OCI-LY7 (cell line): ENCODE measurements around the gene FNBP1. TPM values are rescaled to one million over a fixed set of nuclear protein-coding genes. Genes with fewer than 3 reads are reported as not detected.

Source experiments
- BruUV-seq: library from RNA; stranded (reverse); fragments of 400-500 nt; replicated peaks from 2 replicates; lab custom pipeline; 2021; lab: Mats Ljungman, UMichigan
- CTCF ChIA-PET: fragments of 300-600 bp; sonication (Branson Sonifier 250); formaldehyde crosslinking; loops from one replicate; lab custom pipeline; 2022; ENCODE audit warnings: antibody characterized with exemption; ENCODE audit not compliant: unreplicated experiment; lab: Charles Lee
- POLR2A ChIA-PET: fragments of 300-600 bp; sonication (Branson Sonifier 250); formaldehyde crosslinking; loops from one replicate; lab custom pipeline; 2022; ENCODE audit warnings: antibody characterized with exemption; lab: Charles Lee
- DNase-seq: peaks from one replicate; pipeline ENCODE4 v3.0.0-alpha.2; 2015; ENCODE audit warnings: low spot score
- H2AFZ ChIP-seq: fragments of 200-600 bp; sonication (generic), shearing (Covaris generic); 2 replicates; pipeline ENCODE4 v1.6.1; 2014; ENCODE audit warnings: mild to moderate bottlenecking, antibody characterized with exemption, low read length, moderate library complexity
- H3K27ac ChIP-seq: fragments of 200-600 bp; sonication (generic); 2 replicates; pipeline ENCODE4 v1.5.1; 2014; ENCODE audit warnings: mixed run types, low read depth, mild to moderate bottlenecking, moderate library complexity, low read length, inconsistent platforms; ENCODE audit not compliant: poor library complexity, severe bottlenecking
- H3K36me3 ChIP-seq: fragments of 200-600 bp; sonication (generic); 2 replicates; pipeline ENCODE4 v1.6.1; 2014; ENCODE audit warnings: mild to moderate bottlenecking, antibody characterized with exemption, low read length, moderate library complexity, mixed read lengths; ENCODE audit not compliant: insufficient read depth
- H3K4me1 ChIP-seq: fragments of 200-600 bp; sonication (generic); 2 replicates; pipeline ENCODE4 v1.5.1; 2014; ENCODE audit warnings: mild to moderate bottlenecking, low read length; ENCODE audit not compliant: insufficient read depth, poor library complexity, severe bottlenecking
- H3K4me2 ChIP-seq: fragments of 200-600 bp; sonication (generic); 2 replicates; pipeline ENCODE4 v1.6.1; 2014; ENCODE audit warnings: mild to moderate bottlenecking, low read length
- H3K4me3 ChIP-seq: fragments of 200-600 bp; sonication (generic); 2 replicates; pipeline ENCODE4 v1.5.1; 2014; ENCODE audit warnings: mild to moderate bottlenecking, low read depth, low read length; ENCODE audit not compliant: poor library complexity, severe bottlenecking
- H3K79me2 ChIP-seq: fragments of 200-600 bp; sonication (generic); 2 replicates; pipeline ENCODE4 v1.6.1; 2016; ENCODE audit warnings: low read depth, mild to moderate bottlenecking, low read length, moderate library complexity, mixed read lengths; ENCODE audit not compliant: insufficient read depth
- H3K9me2 ChIP-seq: fragments of 200-600 bp; sonication (generic); 2 replicates; pipeline ENCODE4 v1.6.1; 2016; ENCODE audit warnings: mild to moderate bottlenecking, low read length, mixed read lengths; ENCODE audit not compliant: insufficient read depth
- H3K9me3 ChIP-seq: fragments of 200-600 bp; sonication (generic); 2 replicates; pipeline ENCODE4 v1.6.1; 2014; ENCODE audit warnings: mild to moderate bottlenecking, mixed run types, low read length, mixed read lengths
- H4K20me1 ChIP-seq: fragments of 200-600 bp; sonication (generic); 2 replicates; pipeline ENCODE4 v1.6.1; 2014; ENCODE audit warnings: mild to moderate bottlenecking, antibody characterized with exemption, low read length, moderate library complexity, mixed read lengths; ENCODE audit not compliant: insufficient read depth
- EZH2phosphoT487 ChIP-seq: fragments of 200-600 bp; sonication (generic); IDR thresholded peaks from 2 replicates; pipeline ENCODE4 v1.6.1; 2018; ENCODE audit warnings: low read depth, borderline replicate concordance, mild to moderate bottlenecking, mixed run types, antibody characterized with exemption, low read length, moderate library complexity, mixed read lengths
- intact Hi-C: fragments of 100-400 bp; cut with micrococcal nuclease; formaldehyde crosslinking; loops from one replicate; pipeline ENCODE4 v1.10.0; 2022; ENCODE audit not compliant: unreplicated experiment
- total RNA-seq, 2 experiments: library from RNA; depleted of rRNA in 1 of 2; stranded (reverse); fragments of >200 nt in 1 of 2; shearing (Covaris generic) in 1 of 2; gene quantifications; 2 replicates each; pipeline ENCODE4 v1.2.3, GENCODE V29; 2014 to 2022
- TF ChIP-seq, protein P1 (sequence below): fragments of 200-600 bp; sonication (generic); conservative IDR thresholded peaks from 2 replicates; pipeline ENCODE4 v1.5.1; 2014; ENCODE audit warnings: mild to moderate bottlenecking, antibody characterized with exemption, low read length, moderate library complexity, mixed read lengths

Gene FNBP1
- total RNA-seq, 2 experiments from 2014 or later: 93.3 to 164 TPM

DNA sequence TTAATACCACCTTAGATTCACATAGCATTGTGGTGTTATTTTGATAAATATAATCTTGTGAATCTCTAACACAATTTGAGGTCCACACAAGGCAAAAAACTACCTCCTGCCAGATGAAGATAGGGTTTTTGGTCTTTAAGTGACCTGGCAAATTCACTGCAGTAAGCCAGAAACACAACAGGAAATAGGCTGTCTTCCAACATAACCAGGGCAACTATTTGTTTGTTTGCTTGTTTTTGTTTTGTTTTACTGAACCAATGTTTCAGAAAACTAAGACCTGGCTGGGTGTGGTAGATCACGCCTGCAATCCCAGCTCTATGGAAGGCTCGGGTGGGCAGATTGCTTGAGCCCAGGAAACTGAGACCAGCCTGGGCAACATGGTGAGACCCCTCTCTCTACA is 112.2 kb downstream of the FNBP1 start:
- Histone ChIP-seq H3K79me2 (no peaks in the 10 kb centered on the region; the same call in 1 of the 2 replicates), H3K4me1 (peaks cover 16% of the 10 kb centered on the region), H3K9me3 (no peaks in the 10 kb centered on the region), H3K4me2 (no peak overlapping the region), H3K27ac (no peak overlapping the region), H3K4me3 (no peak overlapping the region), H3K9me2 (no peaks in the 10 kb centered on the region), H3K36me3 (peaks cover 67% of the 10 kb centered on the region), H4K20me1 (no peaks in the 10 kb centered on the region), H2AFZ (no peak overlapping the region)
- no TSS peak for BruUV-seq
- POLR2A ChIA-PET: no interaction called here
- TF ChIP-seq EZH2phosphoT487: no peak
- TF ChIP-seq, protein P1, sequence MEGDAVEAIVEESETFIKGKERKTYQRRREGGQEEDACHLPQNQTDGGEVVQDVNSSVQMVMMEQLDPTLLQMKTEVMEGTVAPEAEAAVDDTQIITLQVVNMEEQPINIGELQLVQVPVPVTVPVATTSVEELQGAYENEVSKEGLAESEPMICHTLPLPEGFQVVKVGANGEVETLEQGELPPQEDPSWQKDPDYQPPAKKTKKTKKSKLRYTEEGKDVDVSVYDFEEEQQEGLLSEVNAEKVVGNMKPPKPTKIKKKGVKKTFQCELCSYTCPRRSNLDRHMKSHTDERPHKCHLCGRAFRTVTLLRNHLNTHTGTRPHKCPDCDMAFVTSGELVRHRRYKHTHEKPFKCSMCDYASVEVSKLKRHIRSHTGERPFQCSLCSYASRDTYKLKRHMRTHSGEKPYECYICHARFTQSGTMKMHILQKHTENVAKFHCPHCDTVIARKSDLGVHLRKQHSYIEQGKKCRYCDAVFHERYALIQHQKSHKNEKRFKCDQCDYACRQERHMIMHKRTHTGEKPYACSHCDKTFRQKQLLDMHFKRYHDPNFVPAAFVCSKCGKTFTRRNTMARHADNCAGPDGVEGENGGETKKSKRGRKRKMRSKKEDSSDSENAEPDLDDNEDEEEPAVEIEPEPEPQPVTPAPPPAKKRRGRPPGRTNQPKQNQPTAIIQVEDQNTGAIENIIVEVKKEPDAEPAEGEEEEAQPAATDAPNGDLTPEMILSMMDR: no peak
- DNase-seq: no peak
- CTCF ChIA-PET: no interaction called here
- intact Hi-C loops: no loop called here

DNA sequence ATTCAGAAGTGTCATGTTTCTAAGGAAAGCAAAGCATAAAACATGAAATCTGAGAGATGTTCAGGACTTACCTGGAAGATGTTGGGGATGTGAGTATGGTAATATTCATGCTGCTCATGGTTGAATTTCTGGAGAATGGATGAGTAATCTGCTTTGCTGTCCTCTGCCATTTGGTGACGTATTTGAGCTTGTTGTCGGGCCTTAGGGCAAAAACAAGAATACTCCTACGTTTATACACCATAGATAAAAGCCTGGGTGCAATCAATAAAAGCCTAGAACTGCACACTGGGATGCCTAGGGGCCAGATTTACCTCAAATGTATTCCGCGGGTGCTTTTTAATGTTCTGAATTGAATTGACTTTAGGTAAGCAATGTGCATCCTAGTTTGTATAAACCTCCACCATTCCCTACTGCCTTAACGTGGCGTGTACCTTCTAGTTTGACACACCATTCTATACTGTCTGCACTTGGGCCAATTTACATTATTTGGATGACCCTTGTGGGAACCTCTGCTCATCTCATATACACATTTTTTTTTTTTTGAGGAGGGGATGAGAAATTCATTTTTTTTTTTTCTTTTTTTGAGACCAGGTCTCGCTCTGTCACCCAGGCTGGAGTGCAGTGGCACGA is 113.4 kb downstream of the FNBP1 start:
- no TSS peak for BruUV-seq
- H3K9me3 ChIP-seq: no peaks in the 10 kb centered on the region
- H4K20me1 ChIP-seq: no peaks in the 10 kb centered on the region
- H3K4me2 ChIP-seq: no peak overlapping the region
- H3K9me2 ChIP-seq: no peaks in the 10 kb centered on the region
- TF ChIP-seq EZH2phosphoT487: no peak
- TF ChIP-seq, protein P1: no peak
- no peak for DNase-seq
- H3K36me3 ChIP-seq: peaks cover 74% of the 10 kb centered on the region
- H3K4me3 ChIP-seq: no peak overlapping the region
- no peak overlapping the region for H2AFZ ChIP-seq
- POLR2A ChIA-PET: interaction anchor here (0.8 kb wide), 1 partner anchor 25 kb away, joined by 4 read pairs; no protein-coding TSS in a partner anchor
- H3K79me2 ChIP-seq: no peaks in the 10 kb centered on the region; the same call in 1 of the 2 replicates
- CTCF ChIA-PET: no interaction called here
- intact Hi-C loops: no loop called here
- H3K4me1 ChIP-seq: peaks cover 11% of the 10 kb centered on the region
- H3K27ac ChIP-seq: no peak overlapping the region

DNA sequence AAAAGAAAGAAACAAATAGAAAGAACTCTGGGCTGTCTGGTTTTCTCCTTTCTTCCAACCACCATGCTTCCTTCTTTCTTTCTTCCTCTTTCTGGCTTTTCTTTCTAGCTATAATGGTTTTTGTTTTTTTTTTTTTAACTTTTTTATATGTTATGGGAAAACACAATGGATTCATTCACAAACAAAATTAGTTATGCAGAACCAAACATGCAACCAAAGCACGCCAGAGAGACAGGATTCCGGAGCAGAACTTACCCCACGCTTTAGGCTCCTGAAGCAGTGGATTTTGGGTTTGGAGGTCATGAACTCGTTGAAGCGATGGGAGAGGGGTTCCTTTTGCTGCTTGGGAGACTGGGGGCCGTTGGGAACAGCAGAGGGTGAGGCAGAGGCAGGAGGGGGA is 119.4 kb downstream of the FNBP1 start:
- Histone ChIP-seq H4K20me1 (no peaks in the 10 kb centered on the region), H3K9me3 (no peaks in the 10 kb centered on the region), H2AFZ (no peak overlapping the region), H3K36me3 (peaks cover 91% of the 10 kb centered on the region), H3K4me2 (no peak overlapping the region), H3K9me2 (no peaks in the 10 kb centered on the region), H3K4me3 (no peak overlapping the region), H3K79me2 (no peaks in the 10 kb centered on the region), H3K27ac (no peak overlapping the region), H3K4me1 (no peaks in the 10 kb centered on the region)
- DNase-seq: no peak
- intact Hi-C loops: no loop called here
- BruUV-seq: no TSS peak
- no peak for TF ChIP-seq EZH2phosphoT487
- TF ChIP-seq, protein P1: no peak
- ChIA-PET POLR2A (interaction anchor here (0.5 to 1.3 kb wide), 5 partner anchors 10 to 91 kb away, joined by 3 to 5 read pairs (median 3); no protein-coding TSS in a partner anchor), CTCF (no interaction called here)
